HG03354 (cell line): ENCODE results near the gene TCP11.
"Not testable (repeated sequence)": the region's sequence is repeated elsewhere in the genome, so short reads cannot be mapped to it uniquely, and the experiment has no call there.

ENCODE experiments used
- ATAC-seq: cut with Tn5 transposase; IDR thresholded peaks from one replicate; pipeline ENCODE4 v1.9.1; 2021; ENCODE audit warnings: mild to moderate bottlenecking; ENCODE audit not compliant: unreplicated experiment, poor library complexity, severe bottlenecking

Gene TCP11

DNA sequence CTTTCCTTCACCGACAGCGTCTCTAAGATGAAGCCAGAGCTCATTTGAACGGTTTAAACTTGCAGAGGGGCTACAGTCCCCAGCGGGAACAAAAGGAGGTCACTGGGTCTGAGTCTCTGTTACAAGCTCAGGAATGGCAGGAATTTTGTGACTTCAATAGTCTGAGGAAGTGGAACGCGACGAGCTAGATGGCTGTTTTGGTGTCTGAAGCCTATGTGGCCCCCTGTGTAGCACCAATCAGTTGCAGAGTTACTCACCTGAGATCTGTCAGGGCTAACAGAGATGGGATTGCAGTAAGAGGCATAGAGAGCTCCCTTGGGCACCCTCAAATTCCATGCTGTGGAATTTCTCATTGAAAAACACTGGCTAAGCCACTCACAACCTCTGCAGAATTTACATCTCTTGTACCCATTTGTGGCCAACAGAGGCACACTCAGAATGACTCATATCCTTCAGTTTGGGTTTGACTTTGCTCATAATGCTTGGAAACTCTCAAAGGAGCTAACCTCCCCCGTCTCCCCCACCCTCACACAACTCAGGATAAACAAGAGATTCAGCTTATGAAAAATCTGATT lies 7.1 kb upstream of the TCP11 start:
- no peak for ATAC-seq

DNA sequence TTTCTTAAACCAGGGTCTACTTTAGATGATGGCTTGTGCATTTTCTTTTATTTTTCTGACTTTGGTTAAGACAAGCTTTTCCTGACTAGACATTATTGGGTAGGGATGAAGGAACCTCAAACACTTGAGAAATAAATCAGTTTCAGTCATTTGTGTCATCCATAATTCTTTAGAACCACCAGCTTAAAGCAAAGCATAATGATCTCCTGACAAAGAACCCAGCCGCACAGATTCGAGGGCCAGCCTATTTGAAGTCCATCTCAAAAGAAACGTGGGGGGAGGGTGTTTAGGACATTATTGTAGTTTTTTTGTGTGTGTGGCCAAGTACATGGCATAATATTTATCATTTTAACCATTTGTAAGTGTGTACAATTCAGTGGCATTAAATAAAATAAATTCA lies 6.3 kb upstream of the TCP11 start:
- ATAC-seq = no peak

DNA sequence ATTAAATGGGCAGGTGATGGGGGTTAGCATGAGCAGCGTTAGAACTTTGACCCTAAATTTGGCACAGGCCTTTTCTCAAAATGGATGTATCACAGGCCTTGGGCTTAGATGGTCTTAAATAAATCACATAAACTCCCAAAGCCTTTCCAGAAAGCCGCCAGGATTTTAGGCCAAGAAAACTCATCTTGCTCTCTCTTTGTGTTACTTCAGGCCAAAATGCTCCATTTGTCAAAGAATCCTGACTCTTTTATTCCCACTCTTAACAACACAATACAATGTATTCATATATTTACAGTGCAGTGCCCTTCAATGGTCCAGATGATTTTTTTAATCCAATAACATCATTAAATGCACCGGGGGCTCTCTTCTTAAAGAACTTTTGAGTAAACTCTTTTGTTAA lies 5.9 kb upstream of the TCP11 start:
- ATAC-seq = no peak

DNA sequence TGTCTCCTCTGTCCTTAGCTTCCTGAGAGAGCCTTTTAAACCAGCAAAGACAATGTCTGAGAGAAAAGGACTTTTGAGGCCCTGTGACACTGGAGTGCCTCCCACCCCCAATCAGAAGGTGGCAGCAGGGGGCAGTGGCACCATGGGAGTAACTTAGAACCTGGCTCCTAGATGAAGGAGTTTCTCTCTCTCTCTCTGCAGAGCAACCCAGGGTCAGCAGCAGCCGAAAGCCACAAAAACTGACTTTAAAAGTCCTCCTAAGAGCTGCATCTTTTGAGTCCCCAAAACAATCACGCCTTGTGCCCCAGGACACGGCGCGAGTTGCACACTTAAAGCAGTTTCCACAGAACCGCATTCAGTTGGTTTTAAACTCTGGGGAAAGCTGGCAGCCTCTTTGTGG lies 5.3 kb upstream of the TCP11 start:
- ATAC-seq = no peak

DNA sequence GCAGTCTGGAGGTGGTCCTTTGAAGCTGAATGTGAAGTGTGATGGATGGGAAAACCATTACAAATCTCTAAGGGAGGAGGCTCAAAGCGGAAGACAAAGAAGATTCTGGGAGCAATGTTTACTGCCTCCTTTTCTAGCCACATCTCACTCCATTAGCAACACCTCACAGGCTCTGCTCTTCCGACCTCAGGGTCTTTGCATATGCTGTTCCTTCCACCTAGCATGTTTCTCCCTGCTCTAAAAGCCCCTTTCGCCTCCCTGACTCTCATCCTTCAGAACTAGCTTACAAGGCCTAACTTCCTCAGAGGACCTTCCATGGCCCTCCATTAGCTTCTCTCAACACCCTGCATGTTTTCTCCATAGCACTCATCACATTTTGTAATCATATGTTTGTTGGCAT lies 4.6 kb upstream of the TCP11 start:
- ATAC-seq = no peak

DNA sequence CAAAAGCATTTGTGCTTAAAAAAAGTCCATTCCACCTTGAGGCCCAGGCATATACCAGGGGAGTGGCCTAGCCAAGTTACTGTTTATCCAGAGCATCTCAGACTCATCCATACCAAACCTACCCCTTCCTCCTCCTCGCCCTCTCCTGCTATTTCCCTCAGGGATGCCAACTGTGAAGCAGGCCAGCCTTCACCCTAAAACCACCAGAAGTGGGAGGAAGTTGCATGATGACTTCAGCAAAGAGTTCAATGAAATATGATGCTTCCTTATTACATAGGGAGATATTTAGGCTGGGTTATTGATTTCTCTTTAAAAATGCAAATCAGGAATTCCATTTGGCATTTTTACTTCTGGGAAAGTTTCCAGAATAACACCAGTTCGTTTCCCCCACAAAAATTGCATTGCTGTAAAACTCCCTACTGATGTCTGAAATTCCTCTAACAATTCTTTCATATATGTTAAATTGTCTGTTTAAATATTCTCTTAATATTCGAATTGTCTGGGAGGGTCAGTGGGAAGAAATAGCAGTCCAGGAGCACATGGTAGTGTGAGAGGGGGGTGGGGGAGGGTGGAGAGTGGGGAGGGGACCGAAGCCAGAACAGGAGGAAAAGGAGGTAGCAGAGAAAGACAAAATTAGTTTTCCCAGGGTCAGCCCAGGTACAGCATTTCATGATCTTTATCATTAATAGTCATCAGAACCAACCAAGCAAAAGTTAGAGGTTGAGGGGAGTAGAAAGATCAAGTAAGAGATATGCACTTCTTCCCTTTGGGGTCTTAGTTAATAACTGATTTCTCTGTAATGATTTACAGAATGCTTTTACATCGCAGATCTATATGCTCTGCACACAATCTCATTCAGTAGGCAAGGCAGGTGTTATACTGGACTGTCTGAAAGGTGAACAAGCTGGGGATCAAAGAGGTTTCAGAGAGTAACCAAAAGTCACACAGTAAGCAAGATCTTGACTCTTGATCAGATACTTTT lies 1.7 kb upstream of the TCP11 start:
- no peak for ATAC-seq

DNA sequence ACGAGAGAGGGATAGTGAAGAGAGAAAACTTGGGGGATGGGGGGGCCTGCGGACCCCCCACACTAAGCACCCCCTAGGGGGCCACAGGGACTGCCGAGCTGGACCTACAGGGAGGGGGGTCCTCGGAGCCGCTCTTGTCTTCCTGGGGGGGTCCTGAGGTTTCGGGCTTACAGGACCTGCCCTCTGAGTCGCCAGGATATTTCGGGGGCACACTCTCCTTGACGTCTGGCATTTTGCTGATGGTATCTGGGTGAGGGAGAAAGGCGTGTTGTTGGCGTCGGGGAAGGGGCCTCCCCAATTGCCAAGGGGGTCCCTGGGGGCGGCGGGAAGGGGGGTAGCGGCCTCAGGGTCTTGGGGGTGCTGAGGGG lies 516 bp downstream of the TCP11 start:
- ATAC-seq = no peak

DNA sequence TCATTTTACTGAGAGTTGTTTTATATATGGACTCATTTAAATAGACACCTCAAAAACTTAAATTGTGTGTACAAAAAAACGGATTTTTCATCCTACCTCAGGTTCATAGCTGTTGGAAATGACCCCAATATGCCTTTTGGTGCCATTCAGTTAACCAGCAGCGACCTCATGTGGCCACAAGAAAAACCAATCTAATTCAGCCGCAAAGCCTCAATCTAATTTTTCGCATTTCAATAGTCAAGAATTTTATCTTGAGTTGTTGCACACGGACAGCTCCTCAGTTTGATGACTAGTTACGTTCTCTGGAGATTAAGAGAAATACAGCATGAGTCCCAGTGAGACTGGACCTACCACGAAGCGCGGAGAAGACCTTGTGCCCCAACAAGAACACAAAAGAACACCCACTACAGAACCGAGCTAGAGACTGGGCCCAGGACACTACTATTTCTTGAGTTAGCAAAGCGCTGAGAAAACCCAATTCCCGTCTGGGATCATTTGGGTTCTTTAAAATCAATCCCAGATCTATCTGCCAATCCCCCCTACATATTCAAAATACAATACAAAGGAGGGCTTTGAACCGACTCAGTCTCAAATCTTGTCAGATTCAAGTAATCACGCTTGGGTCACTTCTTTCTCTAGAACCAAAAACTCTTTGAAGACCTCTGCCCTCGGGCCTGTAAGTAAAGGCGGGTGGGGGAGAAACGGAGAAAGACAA lies 1.1 kb downstream of the TCP11 start:
- no peak for ATAC-seq

DNA sequence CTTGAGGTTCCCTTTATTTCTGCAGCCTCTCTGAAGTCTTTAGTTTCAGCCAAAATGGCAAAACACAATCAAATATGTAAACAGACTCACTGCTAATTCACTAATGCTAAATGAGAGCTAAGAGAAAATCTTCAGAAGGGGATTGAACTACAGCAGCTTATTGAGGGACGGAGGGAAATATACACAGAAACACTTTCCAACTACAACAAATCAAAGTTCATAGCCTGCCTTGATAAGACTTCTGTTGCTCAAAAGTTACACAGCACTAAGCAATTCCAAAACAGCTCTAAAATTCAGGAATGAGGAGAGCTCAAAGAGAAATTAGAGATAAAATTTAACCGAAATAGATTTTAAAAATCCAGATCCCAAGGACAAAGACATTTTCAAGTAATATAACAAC lies 1.7 kb downstream of the TCP11 start:
- no peak for ATAC-seq

DNA sequence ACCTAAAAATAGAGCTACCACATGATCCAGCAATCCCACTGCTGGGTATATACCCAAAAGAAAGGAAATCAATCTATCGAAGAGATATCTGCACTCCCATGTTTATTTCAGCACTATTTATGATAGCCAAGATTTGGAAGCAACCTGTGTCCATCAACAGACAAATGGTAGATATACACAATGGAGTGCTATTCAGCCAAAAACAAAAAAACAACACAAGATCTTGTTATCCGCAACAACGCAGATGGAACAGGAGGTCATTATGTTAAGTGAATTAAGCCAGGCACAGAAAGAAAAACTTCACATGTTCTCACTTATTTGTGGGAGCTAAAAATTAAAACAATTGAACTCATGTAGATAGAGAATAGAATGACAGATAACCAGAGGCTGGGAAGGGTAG lies 2.9 kb downstream of the TCP11 start:
- not testable (repeated sequence) for ATAC-seq

DNA sequence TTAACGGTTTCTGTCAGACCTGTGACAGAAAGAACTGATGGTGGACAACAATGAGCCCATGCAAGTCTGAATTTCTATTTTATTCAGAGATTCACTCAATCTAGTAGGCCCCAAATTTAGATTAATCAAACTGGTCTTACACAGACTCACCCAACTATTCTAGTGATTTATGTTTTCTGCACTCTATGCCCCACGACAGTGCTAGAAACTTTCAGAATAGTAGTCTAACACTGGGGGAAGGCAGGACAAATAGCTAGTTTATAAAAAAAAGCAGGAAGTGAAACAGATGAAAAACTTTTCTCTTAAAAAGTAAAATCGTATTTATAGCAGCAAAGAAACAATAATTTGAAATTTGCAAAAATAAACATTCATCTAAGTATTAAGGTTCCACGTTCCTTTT lies 5.0 kb downstream of the TCP11 start:
- no peak for ATAC-seq

DNA sequence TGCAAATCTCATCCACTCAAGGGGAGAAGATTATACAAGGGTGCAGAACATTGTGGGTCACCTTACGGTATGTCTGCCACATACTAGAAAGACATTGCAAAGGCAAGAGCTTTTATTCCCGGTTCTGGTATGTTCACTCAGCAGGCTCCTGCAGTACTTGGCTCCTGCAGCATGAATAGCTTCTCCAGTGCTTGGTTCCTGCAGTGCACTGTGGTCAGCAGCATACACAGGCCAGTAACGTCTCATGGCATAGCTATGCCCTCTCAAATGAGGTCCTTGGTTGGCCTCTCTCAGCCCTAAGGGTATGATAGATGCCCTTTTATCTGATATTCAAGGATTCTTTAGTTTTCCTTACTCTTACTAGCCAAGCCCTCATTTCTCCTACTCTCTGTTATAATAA lies 12.6 kb downstream of the TCP11 start:
- ATAC-seq = no peak

DNA sequence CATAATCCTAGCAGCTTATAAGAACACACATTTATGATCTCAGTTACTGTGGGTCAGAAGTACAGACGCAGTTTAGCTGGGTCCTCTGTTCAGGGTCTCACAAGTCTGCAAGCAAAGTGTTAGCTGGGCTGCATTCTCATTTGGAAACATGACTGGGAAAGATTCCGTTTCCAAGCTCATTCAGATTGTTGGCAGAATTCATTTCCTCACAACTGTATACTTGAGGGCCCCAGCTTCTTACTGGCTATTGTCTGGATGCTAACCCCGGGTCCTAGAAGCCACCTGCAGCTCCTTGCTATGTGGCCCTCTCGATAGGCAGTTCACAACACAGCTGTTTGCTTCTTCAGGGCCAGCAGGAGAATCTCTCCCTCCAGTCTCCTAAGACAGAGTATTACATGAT lies 13.1 kb downstream of the TCP11 start:
- no peak for ATAC-seq

DNA sequence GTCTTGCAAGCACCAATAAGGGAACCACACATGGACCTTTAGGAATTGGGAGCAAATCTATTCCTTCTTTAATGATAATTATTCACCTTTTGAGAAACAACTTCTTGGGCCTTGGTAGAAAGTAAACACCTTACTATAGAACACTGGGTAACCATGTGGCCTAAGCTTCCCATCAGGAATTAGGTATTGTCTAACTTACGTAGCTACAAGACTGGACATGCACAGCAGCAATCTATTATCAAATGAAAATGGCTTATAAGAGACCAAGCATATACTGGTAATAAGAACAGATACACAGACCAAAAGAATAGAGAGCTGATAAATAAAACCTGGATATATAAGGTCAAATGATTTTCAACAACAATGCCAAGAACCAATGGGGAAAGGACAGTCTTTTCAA lies 16.8 kb downstream of the TCP11 start:
- ATAC-seq = no peak

DNA sequence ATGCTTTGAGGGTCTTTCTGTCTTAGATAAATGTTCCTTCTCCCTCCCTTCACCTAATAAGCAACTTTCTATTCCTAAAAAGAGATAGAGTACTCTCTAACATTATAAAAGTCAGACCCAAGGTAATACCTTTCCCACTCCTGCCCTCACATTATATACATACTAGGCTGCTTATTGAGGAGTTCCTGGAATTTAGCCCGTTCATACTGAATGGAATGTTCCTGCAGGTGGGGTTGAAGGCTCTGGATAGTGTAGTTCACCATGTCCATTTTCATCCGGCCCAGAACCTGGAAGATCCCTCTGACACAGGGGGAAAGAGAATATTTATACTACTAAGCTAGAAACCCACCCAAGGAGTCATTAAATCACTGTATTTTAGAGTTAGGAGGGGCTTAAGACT lies 20.4 kb downstream of the TCP11 start:
- ATAC-seq = no peak

DNA sequence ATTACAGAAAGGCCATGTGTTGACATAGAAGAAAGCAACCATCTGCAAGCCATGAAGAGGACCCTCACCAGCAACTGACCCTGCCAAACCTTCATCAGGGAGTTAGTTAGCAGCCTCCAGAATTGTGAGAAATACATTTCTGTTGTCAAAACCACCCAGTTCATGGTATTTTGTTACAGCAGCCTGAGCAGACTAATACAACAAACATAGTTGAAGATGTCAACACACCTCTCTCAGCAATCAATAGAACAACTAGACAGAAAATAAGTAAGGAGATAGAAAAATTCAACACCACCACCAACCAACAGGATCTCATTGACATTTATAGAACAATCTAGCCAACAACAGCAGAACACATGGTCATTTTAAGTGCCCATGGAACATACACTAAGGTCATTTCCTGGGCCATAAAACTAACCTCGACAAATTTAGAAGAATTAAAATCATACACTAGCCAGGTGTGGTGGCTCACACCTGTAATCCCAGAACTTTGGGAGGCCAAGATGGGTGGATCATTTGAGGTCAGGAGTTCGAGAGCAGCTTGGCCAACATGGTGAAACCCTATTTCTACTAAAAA lies 32.7 kb downstream of the TCP11 start:
- no peak for ATAC-seq

DNA sequence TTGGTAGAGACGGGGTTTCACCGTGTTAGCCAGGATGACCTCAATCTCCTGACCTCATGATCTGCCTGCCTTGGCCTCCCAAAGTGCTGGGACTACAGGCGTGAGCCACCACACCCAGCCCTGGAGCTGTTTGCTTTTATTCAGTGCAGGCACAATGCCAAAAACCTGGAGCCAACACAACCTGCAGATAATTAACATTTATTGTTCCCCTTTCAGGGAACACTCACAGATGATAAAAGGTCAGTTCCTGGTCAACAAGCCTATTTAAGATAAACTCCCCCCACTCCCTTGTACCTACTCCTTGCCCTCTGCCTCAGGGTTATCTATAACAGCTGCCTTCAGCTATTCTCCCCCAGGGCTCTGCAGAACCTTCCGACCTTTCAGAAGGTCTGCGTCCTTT lies 33.4 kb downstream of the TCP11 start:
- ATAC-seq = not testable (repeated sequence)

DNA sequence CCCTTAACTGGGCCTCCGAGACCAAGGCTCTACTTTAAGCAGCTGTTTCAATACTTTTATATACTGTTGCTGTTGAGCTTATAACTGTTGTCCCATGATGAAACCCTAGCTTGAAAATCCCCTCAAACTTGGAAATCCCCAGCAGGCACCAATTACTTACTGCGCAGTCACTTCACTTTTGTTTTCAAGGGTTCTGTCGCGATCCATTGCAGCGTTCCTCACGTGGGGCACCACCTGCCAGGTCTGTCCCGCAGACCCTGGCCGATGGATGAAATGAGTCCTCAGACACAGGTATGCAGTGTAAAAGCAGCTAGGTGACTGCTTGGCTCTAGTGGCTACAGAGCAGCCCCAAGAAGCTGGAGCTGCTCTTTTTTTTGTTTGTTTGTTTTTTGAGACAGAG lies 33.9 kb downstream of the TCP11 start:
- not testable (repeated sequence) for ATAC-seq

DNA sequence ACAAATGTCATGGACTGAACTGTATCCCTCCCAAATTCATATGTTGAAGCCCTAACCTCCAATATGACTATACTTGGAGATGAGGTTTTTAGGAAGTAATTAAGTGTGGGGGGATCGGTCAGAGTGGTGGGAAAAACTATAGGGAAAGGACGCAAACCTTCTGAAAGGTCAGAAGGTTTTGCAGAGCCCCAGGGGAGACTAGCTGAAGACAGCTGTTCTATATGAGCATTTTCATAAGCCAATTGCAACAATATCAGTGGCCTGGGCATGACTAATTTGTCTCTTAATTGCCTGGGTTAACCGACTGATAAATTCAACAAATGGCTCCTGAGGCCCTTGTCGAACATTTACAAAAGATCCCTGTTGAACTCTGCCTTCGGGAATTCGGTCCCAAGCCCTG lies 35.1 kb downstream of the TCP11 start:
- ATAC-seq = not testable (repeated sequence)

DNA sequence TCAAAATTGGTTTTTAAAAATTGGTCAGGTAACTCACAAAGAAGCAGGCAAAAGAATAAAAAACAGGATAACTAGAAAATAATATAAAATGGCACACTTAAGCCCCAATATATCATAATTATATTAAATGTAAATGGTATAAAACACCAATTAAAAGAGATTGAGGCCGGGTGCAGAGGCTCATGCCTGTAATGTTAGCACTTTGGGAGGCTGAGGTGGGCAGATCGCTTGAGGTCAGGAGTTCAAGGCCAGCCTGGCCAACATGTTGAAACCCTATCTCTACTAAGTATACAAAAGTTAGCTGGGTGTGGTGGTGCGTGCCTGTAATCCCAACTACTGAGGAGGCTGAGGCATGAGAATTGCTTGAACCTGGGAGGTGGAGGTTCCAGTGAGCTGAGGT lies 36.1 kb downstream of the TCP11 start:
- ATAC-seq = no peak

DNA sequence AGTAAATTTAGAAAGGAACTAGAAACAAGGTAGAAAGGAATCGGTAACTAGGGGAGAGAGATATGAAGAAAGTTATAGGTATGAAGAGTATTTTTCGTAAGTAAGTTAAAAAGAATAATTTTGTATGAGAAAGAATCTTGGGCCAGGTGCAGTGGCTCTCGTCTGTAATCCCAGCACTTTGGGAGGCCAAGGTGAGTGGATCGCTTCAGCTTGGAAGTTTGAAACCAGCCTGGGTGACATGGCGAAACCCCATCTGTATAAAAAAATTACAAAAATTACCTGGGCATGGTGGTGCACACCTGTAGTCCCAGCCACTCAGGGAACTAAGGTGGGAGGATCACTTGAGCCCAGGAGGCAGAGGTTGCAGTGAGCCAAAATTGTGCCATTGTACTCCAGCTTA lies 42.0 kb downstream of the TCP11 start:
- no peak for ATAC-seq
